Measurements from ENCODE around the gene UTS2B. TPM values are rescaled to one million over a fixed set of nuclear protein-coding genes. Genes with fewer than 3 reads are reported as not detected.

The UTS2B gene
- total RNA-seq, 1 experiment from 2014 or later, result 0.37 TPM

- in situ Hi-C loops (cut with HindIII; ENCODE audit: low pct_unique_long_range_greater_than_20kb, low sequenced_read_pairs), result no loop called here
- DNase-seq (ENCODE audit: low read depth, low spot score), result no peak
Measured at GRCh38 chr3:191356631-191357439, 26.5 kb upstream of the UTS2B start.

DNA sequence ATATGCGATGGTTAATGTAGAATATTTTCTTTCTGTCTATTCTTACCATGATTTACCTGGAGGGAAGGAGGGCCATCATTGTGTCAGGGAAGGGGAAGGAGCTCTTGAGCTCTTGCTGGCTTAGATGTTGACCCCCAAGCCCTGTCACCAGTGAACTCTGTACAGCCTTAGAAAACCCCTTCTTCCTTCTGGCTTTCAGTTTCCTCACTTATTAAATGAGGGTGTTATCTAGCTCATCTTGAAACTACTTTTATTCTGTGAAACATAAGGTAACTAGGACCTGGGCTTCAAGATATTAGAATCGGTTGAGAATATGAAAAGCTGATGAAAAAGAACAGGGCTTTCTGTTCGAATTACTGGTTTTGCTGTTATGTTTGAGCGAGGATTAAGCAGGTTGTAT is 25.1 kb upstream of the UTS2B start:
- in situ Hi-C loops (cut with HindIII; ENCODE audit: low pct_unique_long_range_greater_than_20kb, low sequenced_read_pairs), result no loop called here
- no peak for DNase-seq (ENCODE audit: low read depth, low spot score)

GRCh38 chr3:191353022-191353777 is 22.9 kb upstream of the UTS2B start:
- in situ Hi-C loops (cut with HindIII; ENCODE audit: low pct_unique_long_range_greater_than_20kb, low sequenced_read_pairs), result no loop called here
- DNase-seq (ENCODE audit: low read depth, low spot score), result no peak

- no peak for DNase-seq (ENCODE audit: low read depth, low spot score)
Measured at GRCh38 chr3:191352014-191352413, 21.7 kb upstream of the UTS2B start.

DNA sequence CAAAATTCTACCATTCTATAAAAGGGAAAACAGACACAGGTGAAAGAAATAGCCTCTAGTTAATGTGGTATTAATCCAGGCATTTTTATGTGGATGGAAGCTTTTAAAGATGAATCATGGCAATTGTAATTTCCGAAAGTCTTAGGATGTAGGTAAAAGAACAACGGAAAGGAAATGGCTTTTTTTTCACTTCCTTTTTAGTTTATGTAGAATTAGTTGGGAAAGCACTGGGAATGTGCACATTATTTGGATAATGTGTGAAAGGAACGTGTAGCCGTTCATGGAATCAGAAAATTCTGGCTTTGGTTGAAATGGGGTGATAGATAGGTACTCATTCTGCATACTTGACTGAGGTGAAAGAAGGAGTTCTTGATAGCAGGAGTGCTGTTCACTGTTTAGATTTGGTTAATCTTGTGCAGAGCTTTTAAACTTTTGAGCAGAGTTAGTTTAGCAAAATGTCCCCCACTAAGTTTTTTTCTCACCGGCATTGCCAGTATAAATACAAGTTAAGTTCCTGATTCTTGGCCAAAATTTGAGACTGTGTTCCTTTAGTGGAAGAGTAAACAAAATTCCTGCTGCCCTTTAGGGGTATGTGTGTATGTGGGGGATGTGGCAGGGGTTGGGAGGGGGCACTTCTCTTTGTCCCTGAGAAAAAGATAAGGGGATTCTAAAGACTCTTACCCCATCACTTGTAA is 20.2 kb upstream of the UTS2B start:
- DNase-seq (ENCODE audit: low read depth, low spot score), result no peak
- in situ Hi-C loops (cut with HindIII; ENCODE audit: low pct_unique_long_range_greater_than_20kb, low sequenced_read_pairs), result no loop called here

More at GRCh38 chr3:191352014-191352413, 21.7 kb upstream of the UTS2B start:
- in situ Hi-C loops (cut with HindIII; ENCODE audit: low pct_unique_long_range_greater_than_20kb, low sequenced_read_pairs), result no loop called here

- in situ Hi-C loops (cut with HindIII; ENCODE audit: low pct_unique_long_range_greater_than_20kb, low sequenced_read_pairs), result no loop called here
- DNase-seq (ENCODE audit: low read depth, low spot score), result no peak
Measured at GRCh38 chr3:191348098-191348497, 17.8 kb upstream of the UTS2B start.

DNA sequence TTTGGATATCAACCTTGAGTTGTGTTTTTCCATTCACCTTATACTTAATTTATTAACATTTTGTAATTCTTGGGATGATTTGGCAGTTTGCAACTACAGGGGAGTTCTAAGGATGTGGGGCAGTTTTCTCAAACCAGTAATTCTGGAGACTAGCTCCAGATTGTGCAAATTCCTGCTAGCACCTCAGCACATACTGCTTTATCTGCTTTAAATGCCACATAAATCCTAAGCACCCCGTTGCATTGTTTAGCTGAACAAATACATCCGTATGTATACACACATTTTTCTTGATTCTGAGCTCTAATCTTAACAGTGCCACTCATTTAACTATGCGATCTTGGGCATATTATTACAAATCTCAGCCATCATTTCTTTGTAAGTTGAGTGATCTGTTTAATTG is 16.9 kb upstream of the UTS2B start:
- in situ Hi-C loops (cut with HindIII; ENCODE audit: low pct_unique_long_range_greater_than_20kb, low sequenced_read_pairs), result no loop called here
- no peak for DNase-seq (ENCODE audit: low read depth, low spot score)

DNA sequence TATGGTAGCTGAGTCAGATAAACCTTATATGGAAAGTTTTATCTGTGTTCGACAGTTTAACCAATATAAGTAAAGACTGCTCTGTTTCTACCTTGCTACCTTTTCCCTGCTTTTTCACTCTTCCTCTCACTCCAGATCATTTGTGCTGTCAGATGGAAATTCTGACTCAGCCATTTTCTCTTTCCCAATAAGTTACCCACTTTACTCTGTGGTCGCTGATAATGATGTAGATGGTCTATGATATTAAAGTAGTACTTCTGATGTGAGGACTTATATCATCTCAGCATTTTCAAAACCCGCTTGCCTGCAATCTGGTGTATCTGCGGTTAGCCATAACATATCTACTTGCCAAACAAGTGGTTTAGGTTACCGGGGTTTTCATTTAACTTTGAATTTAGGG is 15.0 kb upstream of the UTS2B start:
- in situ Hi-C loops (cut with HindIII; ENCODE audit: low pct_unique_long_range_greater_than_20kb, low sequenced_read_pairs), result no loop called here
- DNase-seq (ENCODE audit: low read depth, low spot score), result no peak

- no peak for DNase-seq (ENCODE audit: low read depth, low spot score)
- in situ Hi-C loops (cut with HindIII; ENCODE audit: low pct_unique_long_range_greater_than_20kb, low sequenced_read_pairs), result no loop called here
Measured at GRCh38 chr3:191343913-191344312, 13.6 kb upstream of the UTS2B start.

GRCh38 chr3:191343115-191343514 is 12.8 kb upstream of the UTS2B start:
- in situ Hi-C loops (cut with HindIII; ENCODE audit: low pct_unique_long_range_greater_than_20kb, low sequenced_read_pairs), result no loop called here
- DNase-seq (ENCODE audit: low read depth, low spot score), result no peak

DNA sequence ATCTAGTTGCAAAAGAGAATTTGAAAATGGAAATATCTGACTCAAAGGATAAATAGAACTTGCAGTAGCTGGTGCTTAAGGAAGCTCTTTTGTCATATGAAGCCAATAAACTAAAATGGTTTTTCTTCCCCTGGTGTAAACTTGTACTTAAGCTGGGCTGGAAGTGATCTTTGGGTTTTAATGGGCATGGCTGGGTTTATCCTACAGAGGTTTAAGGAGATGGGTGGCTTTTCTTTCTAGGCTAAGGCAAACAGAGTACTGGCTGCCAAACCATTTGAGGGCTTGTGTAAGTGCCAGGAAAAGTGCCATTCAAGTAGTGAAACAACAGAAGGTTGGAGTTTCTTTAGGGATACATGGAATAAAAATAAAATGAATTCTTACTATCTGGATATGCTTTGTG is 12.1 kb upstream of the UTS2B start:
- no peak for DNase-seq (ENCODE audit: low read depth, low spot score)
- in situ Hi-C loops (cut with HindIII; ENCODE audit: low pct_unique_long_range_greater_than_20kb, low sequenced_read_pairs), result no loop called here

- DNase-seq (ENCODE audit: low read depth, low spot score), result no peak
- in situ Hi-C loops (cut with HindIII; ENCODE audit: low pct_unique_long_range_greater_than_20kb, low sequenced_read_pairs), result no loop called here
Measured at GRCh38 chr3:191342006-191342405, 11.7 kb upstream of the UTS2B start.

DNA sequence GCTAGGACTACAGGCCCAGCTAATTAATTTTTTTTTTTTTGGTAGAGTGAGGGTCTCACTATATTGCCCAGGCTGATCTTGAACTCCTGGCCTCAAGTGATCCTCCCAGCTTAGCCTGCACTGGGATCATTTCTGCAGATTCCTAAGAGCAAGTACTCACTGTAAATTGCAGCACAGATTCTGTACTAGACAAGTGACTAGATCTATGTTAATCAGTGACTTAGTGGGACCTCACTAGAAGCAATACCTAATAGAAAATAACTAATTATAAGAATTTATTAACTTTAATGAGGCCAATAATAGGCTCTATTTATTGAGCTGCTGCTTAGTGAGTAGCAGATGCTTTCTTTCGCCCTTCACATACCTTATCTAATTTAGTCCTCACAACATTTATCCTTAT is 10.6 kb upstream of the UTS2B start:
- in situ Hi-C loops (cut with HindIII; ENCODE audit: low pct_unique_long_range_greater_than_20kb, low sequenced_read_pairs), result no loop called here
- no peak for DNase-seq (ENCODE audit: low read depth, low spot score)

DNA sequence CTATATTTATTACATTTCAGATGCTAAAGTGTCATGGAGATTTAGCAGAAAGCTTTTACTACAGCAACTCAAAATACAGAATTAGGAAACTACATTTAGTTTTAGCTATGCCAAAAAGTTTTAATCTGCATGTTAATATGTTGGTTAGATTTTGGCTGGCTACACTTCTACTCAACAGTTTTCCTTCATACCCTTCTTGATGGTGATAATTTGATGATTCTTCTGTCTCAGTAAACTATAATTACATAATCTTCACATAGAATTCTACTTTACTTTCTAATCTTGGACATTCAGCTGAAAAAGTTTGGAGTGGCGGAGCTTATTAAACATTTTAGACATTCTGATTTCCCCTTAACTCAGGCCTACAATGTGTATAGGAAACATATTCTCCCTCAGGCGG is 10.0 kb upstream of the UTS2B start:
- in situ Hi-C loops (cut with HindIII; ENCODE audit: low pct_unique_long_range_greater_than_20kb, low sequenced_read_pairs), result no loop called here

GRCh38 chr3:191339316-191339917 is 9.1 kb upstream of the UTS2B start:
- no peak for DNase-seq (ENCODE audit: low read depth, low spot score)
- in situ Hi-C loops (cut with HindIII; ENCODE audit: low pct_unique_long_range_greater_than_20kb, low sequenced_read_pairs), result no loop called here

More for the DNA sequence above, 10.0 kb upstream of the UTS2B start:
- no peak for DNase-seq (ENCODE audit: low read depth, low spot score)

GRCh38 chr3:191338177-191338488 is 7.8 kb upstream of the UTS2B start:
- no peak for DNase-seq (ENCODE audit: low read depth, low spot score)
- in situ Hi-C loops (cut with HindIII; ENCODE audit: low pct_unique_long_range_greater_than_20kb, low sequenced_read_pairs), result no loop called here

DNA sequence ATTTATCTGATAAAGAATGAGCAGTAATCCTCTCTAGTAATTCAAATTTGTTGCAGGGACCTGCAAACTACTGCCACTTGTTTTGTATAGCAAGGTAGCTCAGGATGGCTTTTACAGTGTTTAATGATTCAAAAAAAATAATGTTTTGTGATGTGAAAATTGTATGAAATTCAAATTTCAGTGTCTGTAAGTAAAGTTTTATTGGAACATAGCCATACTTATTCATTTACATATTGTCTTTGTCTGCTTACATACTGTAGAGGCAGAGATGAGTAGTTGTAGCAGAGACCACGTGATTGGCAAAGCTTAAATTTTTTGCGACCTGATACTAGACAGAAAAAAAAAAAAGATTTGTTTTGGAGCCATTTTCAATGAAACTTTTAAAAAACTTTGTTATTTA is 6.5 kb upstream of the UTS2B start:
- in situ Hi-C loops (cut with HindIII; ENCODE audit: low pct_unique_long_range_greater_than_20kb, low sequenced_read_pairs), result no loop called here
- DNase-seq (ENCODE audit: low read depth, low spot score), result no peak

- in situ Hi-C loops (cut with HindIII; ENCODE audit: low pct_unique_long_range_greater_than_20kb, low sequenced_read_pairs), result no loop called here
Measured at GRCh38 chr3:191334346-191334893, 4.1 kb upstream of the UTS2B start.

More at GRCh38 chr3:191334346-191334893, 4.1 kb upstream of the UTS2B start:
- DNase-seq (ENCODE audit: low read depth, low spot score), result no peak
